Right ventricle myocardium superior (tissue), 1 donor: ENCODE measurements around the gene STEAP1B. TPM values are rescaled to one million over a fixed set of nuclear protein-coding genes. Genes with fewer than 3 reads are reported as not detected.
"Not testable (repeated sequence)": the region's sequence is repeated elsewhere in the genome, so short reads cannot be mapped to it uniquely, and the experiment has no call there.

ENCODE experiments used
- ATAC-seq: fragments of 200-7000 bp; cut with Tn5 transposase; one replicate; pipeline ENCODE4 v1.9.1; 2020; ENCODE audit warnings: mild to moderate bottlenecking; ENCODE audit not compliant: poor library complexity
- DNase-seq: peaks from one replicate; pipeline ENCODE4 v3.0.0-alpha.2; 2020
- intact Hi-C: fragments of 100-400 bp; cut with DNase I; formaldehyde crosslinking; loops from one replicate; pipeline ENCODE4 v1.11.2; 2022
- long read RNA-seq: library from polyadenylated mRNA; unstranded; transcript quantifications from one replicate; pipeline ENCODE4 v2.0.0, GENCODE V29; 2021
- total RNA-seq: library from RNA; stranded (reverse); fragmentation: NEBNext Ultra II Directional; extraction: Animal tissue kit (Norgen Biotek cat#: 25700); gene quantifications from one replicate; pipeline ENCODE4 v1.2.1, GENCODE V29; 2021
- donor health status: DM: no; HTN: yes; CAD: no; lungs with severe emphysema.

The STEAP1B gene
- total RNA-seq = 0.43 TPM
- long read RNA-seq = 0 reads

GRCh38 chr7:22499888-22500689 lies at the start of gene STEAP1B:
TSS of gene STEAP1B (minus strand) at chr7:22500188. CDS start at chr7:22494855, 5,333 bp downstream.
- peak; percentile 98 for ATAC-seq
- intact Hi-C loops = not testable (repeated sequence)

GRCh38 chr7:22549051-22549450 lies 49.1 kb upstream of the STEAP1B start:
- intact Hi-C loops = no loop called here
- DNase-seq (no peak), ATAC-seq (no peak)

More at GRCh38 chr7:22499888-22500689, at the start of gene STEAP1B:
- DNase-seq = peak; percentile 92

GRCh38 chr7:22548313-22548712 lies 48.3 kb upstream of the STEAP1B start:
- intact Hi-C loops = no loop called here
- ATAC-seq = no peak
- DNase-seq = no peak

- ATAC-seq = no peak
- intact Hi-C loops = no loop called here
- DNase-seq = no peak
Measured at GRCh38 chr7:22546769-22547168, 46.8 kb upstream of the STEAP1B start.

- no peak for ATAC-seq
- intact Hi-C loops = no loop called here
- DNase-seq = no peak
Measured at GRCh38 chr7:22545529-22545928, 45.5 kb upstream of the STEAP1B start.

- intact Hi-C loops = no loop called here
- DNase-seq (no peak), ATAC-seq (no peak)
Measured at GRCh38 chr7:22544245-22544644, 44.3 kb upstream of the STEAP1B start.

- intact Hi-C loops = no loop called here
- ATAC-seq (no peak), DNase-seq (no peak)
Measured at GRCh38 chr7:22543169-22543568, 43.2 kb upstream of the STEAP1B start.

- intact Hi-C loops = no loop called here
- no peak for ATAC-seq
- no peak for DNase-seq
Measured at GRCh38 chr7:22542669-22543068, 42.7 kb upstream of the STEAP1B start.

- intact Hi-C loops = no loop called here
- no peak for DNase-seq
- ATAC-seq = no peak
Measured at GRCh38 chr7:22542254-22542653, 42.3 kb upstream of the STEAP1B start.

- no peak for DNase-seq
- no peak for ATAC-seq
- intact Hi-C loops = no loop called here
Measured at GRCh38 chr7:22541789-22542188, 41.8 kb upstream of the STEAP1B start.

- intact Hi-C loops, ATAC-seq, DNase-seq: not testable (repeated sequence)
Measured at GRCh38 chr7:22528537-22528936, 28.5 kb upstream of the STEAP1B start.

GRCh38 chr7:22524353-22524947 lies 24.5 kb upstream of the STEAP1B start:
- intact Hi-C loops, ATAC-seq, DNase-seq: not testable (repeated sequence)

GRCh38 chr7:22523478-22524352 lies 23.7 kb upstream of the STEAP1B start:
- ATAC-seq (peak; percentile 65), DNase-seq (peak; percentile 48)
- intact Hi-C loops = not testable (repeated sequence)

GRCh38 chr7:22519560-22519959 lies 19.6 kb upstream of the STEAP1B start:
- intact Hi-C loops, ATAC-seq, DNase-seq: not testable (repeated sequence)

- intact Hi-C loops, ATAC-seq: not testable (repeated sequence)
Measured at GRCh38 chr7:22516950-22517349, 17.0 kb upstream of the STEAP1B start.

GRCh38 chr7:22514963-22515362 lies 15.0 kb upstream of the STEAP1B start:
- DNase-seq, intact Hi-C loops, ATAC-seq: not testable (repeated sequence)

More at GRCh38 chr7:22516950-22517349, 17.0 kb upstream of the STEAP1B start:
- DNase-seq = not testable (repeated sequence)

GRCh38 chr7:22507320-22507719 lies 7.3 kb upstream of the STEAP1B start:
- intact Hi-C loops, DNase-seq, ATAC-seq: not testable (repeated sequence)

GRCh38 chr7:22506316-22507020 lies 6.5 kb upstream of the STEAP1B start:
- DNase-seq, ATAC-seq, intact Hi-C loops: not testable (repeated sequence)
